ENCODE measurements around the gene RCE1.
"Not testable (repeated sequence)": the region's sequence is repeated elsewhere in the genome, so short reads cannot be mapped to it uniquely, and the experiment has no call there.

Gene RCE1, protein sequence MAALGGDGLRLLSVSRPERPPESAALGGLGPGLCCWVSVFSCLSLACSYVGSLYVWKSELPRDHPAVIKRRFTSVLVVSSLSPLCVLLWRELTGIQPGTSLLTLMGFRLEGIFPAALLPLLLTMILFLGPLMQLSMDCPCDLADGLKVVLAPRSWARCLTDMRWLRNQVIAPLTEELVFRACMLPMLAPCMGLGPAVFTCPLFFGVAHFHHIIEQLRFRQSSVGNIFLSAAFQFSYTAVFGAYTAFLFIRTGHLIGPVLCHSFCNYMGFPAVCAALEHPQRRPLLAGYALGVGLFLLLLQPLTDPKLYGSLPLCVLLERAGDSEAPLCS

DNA sequence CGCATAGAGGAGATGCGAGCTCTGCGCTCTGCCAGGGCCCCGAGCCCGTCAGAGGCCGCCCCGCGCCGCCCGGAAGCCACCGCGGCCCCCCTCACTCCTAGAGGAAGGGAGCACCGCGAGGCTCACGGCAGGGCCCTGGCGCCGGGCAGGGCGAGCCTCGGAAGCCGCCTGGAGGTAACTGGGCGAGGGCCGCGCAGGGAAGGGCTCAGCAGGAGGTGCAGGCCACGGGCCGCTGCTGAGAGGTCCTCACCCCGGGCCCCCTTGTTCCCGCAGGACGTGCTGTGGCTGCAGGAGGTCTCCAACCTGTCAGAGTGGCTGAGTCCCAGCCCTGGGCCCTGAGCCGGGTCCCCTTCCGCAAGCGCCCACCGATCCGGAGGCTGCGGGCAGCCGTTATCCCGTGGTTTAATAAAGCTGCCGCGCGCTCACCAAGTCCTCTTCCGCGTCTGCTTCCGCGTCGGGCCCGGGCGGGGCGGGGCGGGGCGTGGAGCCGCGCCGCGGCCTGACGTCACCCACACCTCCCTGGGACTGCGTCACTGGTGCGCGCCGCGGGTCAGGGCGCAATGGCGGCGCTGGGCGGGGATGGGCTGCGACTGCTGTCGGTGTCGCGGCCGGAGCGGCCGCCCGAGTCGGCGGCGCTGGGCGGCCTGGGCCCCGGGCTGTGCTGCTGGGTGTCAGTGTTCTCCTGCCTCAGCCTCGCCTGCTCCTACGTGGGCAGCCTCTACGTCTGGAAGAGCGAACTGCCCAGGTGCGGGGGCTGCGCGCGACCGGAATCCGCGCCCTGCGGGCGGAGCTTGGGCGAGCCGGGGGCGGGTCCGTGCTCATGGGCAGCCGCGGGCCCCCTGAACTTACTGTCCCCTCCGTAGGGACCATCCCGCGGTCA lies at the start of gene RCE1:
RCE1 (plus strand) TSS at position 546 of the 880 bp plus-strand sequence; CDS start at position 561, 15 bp downstream.
- peak; percentile 90 for DNase-seq (ENCODE audit: low spot score)

DNA sequence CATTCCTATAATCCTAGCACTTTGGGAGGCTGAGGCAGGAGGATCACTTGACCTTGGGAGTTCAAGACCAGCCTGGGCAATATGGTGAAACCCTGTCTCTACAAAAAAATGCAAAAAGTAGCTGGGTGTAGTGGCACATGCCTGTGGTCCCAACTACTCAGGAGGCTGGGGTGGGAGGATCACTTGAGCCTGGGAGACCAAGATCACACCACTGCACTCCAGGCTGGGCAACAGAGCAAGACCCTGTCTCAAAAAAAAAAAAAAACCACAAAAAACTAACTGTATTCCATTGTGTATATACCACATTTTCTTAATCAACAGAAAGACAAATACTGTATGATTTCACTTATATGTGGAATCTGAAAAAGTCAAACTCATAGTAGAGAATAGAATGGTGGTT lies 43.4 kb upstream of the RCE1 start:
- DNase-seq (ENCODE audit: low spot score), result not testable (repeated sequence)

DNA sequence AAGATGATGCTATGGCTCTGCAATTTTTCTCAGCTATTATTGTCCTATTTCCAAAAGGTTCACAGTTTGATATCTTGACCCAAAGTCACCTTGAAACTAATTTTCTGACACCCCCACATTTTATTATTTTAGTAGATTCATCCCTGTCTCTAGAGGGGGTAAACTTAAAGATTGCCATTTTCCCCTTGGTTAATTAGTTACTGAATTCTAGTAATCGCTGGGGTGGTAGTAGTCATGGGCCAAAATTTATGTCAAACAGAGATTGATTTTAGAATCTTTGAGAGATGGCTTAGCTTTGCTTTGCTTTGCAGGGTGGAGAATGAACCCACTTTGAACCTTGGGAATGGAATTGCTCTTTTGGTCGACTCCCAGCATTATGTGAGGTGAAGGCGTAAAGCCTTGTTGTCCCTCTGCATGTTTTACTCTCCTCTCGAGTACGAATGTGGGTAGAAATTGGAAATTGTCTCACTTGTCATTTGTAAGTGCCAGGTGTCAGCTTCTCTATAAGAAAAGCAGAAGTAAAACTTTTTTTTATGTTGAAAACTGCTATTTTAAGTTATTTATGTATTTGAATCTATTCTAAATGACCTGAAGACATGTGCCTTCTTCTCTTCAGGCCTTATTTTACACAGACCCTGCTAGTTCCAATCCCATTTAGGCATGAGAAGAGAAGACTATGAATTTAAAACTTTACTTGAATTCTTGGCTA lies 42.4 kb upstream of the RCE1 start:
- DNase-seq (ENCODE audit: low spot score), result no peak

DNA sequence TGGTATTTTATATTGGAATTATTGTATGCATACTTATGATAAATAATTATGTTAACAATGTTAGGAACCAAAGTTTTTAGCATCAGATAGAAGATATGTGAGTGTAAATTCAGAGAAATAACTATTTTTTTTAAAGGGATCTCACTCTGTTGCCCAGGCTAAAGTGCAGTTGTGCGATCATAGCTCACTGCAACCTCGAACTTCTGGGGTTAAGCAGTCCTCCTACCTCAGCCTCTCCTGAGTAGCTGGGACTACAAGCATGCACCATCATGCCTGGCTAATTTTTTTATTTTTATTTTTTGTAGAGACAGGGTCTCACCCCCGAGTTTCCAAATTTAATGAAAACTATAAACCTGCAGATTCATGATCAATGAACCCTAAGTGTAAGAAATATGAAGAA lies 33.6 kb upstream of the RCE1 start:
- no peak for DNase-seq (ENCODE audit: low spot score)

DNA sequence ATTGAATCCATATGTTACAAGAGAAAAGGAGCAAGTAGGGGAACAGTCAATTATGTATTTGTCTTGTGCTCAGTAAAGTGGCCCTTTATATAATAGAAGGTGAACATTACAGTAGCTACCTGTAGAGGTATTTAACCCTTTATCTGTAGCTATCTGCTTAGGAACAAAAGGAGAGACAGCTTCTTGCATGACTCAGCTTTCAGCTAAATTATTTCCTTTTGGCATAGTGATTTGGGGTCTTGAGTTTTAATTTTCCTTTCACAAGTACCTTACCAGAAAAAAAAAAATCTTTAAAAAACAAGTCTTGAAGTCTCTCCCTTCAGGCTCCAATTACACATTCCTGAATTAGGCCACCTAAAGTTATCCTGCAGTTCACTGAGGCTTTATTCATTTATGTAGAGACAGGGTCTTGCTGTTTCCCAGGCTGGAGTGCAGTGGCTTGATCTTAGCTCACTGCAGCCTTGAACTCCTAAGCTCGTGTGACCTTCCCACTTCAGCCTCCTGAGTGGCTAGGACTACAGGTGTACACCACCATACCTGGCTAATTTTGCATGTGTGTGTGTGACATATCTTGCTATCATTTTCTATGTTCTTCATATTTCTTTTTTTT lies 32.6 kb upstream of the RCE1 start:
- no peak for DNase-seq (ENCODE audit: low spot score)

DNA sequence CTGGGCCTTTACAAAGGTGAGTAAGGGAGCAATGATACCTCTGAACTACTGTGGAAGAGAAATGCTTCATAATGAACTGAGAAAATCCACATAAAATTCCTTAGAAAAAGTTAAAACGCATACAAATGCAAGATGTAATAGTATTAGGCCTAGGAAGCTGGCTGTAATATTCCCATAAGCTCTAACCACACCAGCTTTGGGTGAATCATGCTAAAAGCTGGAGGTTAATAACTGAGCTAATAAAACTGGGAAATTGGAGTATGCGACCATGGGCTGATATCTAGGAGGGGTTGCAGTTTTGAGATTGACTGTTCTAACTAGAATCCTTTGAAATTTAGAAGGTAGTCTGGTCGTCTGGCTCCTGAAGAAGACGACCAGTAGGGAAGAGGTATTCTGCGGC lies 28.6 kb upstream of the RCE1 start:
- DNase-seq (ENCODE audit: low spot score), result no peak

DNA sequence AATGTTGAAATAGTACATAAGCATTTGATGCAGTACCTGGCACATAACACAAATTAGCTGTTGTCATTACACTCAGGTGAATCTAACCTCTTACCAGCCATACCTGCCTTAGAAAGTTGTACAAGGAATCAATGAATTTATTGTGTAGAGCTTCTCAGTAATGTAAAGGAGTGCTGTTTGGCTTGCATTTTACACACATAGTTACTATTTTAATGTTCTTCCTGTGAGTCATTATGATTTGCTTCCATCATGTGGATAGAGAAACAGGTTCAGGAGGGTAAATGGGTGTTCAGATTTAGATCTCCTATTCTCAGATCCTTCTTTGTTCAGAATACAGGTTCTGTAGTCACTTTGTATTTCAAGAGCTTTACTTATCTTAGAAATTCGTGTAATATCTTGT lies 27.6 kb upstream of the RCE1 start:
- no peak for DNase-seq (ENCODE audit: low spot score)

DNA sequence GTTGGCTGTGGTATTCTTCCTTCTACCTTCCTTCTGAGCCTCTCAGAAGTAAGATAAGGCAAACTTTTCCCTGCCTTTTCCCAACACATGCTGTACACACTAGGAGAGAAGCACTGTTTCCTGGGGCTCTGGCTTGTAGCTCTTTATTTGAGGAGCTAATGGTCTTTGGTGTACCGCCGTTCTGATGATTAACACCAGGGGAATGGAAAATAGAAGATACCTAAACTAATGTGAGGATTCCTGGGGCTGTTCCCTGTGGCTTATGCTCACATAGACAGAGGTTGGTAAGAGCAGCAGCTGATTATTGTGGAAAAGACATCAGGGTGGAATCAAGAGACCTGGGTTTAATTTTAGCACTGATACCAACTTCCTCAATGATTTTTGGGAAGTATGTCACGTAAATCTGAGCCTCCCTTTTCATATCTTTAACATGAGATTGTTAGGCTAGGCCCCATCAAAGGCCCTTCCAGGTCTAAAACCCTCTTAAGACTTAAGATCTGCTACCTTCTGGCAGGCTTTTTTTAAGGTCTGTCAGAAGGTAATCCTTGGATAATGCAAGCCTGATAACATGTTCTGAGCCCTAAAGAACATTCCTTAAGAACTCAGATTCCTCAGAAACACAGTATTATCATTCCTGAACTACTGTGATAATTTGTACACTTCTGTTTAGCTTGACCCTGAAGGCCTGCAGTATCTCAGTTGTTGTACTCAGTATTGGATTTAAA lies 24.8 kb upstream of the RCE1 start:
- no peak for DNase-seq (ENCODE audit: low spot score)

DNA sequence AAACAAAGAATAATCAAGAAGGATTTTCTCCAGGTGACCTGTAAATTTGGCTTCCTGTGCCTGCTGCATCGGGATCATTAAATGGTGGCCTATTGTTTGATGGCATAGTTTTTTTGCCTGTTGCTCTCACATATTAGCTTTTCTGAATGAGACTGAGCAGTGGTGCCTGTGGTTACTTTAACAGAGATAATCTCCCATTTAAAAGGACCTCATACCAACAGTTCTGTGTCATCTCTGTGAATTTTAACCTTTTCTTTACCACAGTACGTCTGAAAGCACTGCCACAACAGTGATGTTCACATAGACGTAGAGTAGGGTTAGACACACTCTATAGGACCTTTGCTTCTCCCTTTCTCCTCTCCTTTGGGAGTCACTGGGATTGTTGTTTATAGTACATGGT lies 22.9 kb upstream of the RCE1 start:
- no peak for DNase-seq (ENCODE audit: low spot score)

DNA sequence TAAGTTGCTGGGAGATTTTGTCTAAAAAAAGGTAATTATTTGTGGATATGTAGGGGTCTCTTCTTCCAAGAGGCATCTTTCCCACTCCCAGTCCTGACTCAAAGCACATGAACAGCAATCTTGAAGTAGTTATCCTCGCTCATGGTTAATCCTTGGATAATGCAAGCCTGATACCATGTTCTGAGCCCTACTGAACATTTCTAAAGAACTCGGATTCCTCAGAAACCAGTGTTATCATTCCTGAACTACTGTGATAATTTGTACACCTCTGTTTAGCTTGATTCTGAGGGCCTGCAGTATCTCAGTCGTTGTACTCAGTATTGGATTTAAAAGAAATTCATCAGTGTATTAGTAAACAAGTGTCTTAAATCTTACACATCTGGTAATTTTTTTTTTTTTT lies 22.3 kb upstream of the RCE1 start:
- no peak for DNase-seq (ENCODE audit: low spot score)

DNA sequence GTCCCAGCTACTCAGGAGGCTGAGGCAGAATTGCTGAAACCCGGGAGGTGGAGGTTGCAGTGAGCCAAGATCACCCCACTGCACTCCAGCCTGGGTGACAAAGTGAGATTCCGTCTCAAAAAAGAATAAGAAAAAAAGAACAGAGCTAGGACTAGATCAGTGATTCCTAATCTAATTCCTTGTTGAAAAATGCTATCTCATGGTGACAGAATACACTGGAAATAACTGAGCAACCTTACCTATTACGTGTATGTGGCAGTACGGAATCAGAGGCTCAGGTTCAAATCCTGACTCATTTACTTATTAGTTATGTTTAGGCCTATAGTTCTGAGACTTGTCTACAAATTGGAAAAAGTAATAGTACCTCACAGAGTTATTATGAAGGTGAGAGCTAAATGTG lies 19.5 kb upstream of the RCE1 start:
- DNase-seq (ENCODE audit: low spot score), result no peak

DNA sequence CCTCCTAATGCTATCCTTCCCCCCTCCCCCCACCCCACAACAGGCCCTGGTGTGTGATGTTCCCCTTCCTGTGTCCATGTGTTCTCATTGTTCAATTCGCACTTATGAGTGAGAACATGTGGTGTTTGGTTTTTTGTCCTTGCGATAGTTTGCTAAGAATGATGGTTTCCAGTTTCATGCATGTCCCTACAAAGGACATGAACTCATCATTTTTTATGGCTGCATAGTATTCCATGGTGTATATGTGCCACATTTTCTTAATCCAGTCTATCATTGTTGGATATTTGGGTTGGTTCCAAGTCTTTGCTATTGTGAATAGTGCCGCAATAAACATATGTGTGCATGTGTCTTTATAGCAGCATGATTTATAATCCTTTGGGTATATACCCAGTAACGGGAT lies 18.7 kb upstream of the RCE1 start:
- not testable (repeated sequence) for DNase-seq (ENCODE audit: low spot score)

DNA sequence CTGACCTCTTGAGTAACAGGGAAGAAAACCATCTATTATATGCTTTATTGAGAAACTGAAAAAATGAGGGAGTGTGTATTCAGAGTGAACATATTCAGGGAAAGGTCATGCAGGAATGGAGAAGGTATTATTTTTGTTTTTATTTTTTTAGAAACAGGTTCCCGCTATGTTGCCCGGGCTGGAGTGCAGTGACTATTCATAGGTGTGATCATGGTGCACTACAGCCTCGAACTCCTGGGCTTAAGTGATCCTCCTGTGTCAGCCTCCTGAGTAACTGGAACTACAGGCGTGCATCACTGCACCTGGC lies 8.7 kb upstream of the RCE1 start:
- no peak for DNase-seq (ENCODE audit: low spot score)

DNA sequence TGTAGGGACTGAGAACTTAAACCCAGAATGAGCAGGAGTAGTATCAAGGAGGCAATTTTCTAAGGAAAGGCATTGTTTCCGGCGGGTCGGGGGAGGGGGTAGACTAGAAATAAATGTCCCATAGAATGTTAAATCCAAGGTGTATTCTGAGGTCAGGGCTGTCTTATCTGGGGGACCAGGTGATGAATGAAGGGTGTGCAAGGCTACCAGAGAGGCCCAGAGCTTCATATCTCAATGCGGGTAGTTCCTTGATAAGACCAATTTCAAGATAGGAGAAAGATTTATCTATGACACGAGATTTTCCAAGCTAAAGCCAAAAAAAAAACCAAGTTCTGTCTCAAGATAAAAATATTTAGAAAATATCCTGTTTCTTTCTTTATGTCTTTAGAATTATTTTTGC lies 8.3 kb upstream of the RCE1 start:
- no peak for DNase-seq (ENCODE audit: low spot score)

DNA sequence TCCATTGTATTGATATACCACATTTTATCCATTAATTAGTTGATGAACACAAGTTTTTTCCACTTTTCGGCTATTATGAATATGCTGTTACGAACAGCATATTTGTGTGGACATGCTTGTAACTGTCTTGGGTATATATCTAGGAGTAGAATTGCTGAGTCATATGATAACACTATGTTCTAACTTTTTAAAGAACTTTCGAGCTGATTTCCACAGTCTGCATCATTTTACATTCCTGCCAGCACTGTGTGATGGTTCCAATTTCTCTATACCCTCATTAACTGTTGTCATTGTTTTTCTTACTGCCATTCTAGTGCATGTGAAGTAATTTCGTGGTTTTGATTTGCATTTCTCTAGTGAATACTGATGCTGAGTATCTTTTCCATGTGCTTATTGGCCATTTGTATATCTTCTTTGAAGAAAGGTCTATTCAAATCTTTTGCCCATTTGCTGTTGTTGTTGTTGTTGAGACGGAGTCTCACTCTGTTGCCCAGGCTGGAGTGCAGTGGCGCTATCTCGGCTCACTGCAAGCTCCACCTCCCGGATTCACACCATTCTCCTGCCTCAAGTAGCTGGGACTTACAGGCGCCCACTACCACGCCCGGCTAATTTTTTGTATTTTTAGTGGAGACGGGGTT lies 7.4 kb upstream of the RCE1 start:
- DNase-seq (ENCODE audit: low spot score), result no peak

DNA sequence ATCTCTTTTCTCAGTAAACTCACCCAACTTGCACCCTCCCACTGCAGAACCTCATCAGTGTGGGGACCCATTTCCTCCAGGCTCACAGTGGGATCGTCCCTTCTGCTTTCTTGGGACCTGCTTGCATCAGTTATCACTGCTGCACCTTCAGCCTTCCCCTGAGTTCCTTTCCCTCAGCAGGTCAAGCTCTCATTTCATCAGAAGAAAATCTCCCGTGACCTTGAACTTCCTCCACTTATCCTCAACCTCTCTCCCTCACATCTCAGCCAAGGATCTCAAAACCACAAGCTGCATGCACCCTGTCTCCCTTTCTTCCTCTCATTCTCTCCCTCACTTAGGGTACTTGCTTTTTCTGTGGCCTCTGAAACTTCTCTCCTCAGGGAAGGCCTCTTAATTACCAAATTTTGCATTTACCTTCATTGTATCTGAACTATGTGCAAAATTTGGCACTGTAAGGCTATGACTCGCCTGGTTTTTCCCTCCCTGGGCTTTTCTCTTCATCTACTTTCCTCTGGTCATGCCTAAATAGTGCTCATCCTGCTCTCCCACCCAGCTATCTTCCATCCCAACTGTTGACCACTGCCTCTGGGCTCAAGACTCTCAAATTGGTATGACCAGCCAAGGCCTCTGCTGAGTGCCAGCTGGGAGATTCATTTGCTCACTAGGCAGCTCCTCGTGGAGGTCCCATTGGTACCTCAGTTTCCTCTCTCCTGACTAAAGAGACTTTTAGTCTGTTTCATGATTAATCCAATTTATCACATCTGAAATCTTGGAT lies 2.7 kb upstream of the RCE1 start:
- no peak for DNase-seq (ENCODE audit: low spot score)

DNA sequence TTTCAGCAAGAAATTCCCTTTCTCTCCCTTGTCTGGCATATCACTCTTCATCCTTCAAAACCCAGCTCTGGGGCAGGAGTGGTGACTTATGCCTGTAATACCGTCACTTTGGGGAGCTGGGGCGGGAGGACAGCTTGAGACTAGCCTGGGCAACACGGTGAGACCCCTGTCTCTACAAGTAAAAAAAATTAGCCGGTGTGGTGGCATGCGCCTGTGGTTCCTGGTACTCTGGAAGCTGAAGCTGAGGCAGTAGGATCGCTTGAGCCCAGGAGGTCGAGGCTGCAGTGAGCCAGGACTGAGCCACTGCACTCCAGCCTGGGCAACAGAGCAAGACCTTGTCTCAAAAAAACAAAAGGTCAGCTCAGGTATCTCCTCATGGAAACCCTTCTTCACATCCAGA lies 1.4 kb upstream of the RCE1 start:
- DNase-seq (ENCODE audit: low spot score), result no peak

DNA sequence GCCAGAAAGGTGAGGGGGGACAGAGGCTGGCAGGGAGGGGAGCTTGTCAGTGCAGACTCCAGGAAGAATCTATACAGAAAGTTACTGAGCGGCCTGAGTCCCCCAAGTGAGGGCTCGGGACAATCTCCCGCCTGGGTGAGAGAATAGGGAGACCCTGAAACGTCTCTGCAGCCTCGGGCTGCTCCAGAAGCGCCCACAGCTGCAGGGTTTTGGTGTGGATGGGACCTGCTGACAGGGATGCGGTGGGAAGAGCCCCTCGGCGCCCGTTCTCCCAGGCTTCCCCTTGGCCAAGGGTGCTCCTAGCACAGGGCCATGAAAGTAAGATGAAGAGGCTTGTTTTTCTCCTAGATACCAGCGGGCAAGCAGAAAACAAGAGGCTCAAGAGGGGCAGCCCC lies 743 bp upstream of the RCE1 start:
- no peak for DNase-seq (ENCODE audit: low spot score)

DNA sequence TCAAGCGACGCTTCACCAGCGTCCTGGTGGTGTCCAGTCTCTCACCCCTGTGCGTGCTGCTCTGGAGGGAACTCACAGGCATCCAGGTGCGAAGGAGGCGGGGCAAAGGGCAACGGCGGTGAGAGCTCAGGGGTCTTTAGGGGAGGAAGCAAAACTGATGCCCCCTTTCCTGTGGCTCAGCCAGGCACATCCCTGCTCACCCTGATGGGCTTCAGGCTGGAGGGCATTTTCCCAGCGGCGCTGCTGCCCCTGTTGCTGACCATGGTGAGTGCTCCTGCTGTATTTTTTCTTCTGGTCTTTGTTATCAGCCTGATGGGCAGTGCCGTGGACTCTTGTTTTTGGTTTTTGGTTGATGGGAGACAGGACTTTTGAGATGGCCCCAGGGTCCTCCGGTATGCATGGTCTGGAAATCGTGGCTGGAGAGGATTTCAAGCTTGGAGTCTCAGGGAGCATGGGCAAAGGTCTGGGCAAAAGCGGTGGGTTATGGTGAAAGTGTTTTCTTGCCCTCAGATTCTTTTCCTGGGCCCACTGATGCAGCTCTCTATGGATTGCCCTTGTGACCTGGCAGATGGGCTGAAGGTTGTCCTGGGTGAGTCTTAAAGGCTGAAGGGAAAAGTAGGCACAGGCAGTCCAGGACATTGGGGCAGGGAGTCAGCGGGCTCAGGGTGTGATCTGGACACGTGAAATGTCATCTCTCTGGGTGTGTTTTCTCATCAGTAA lies 695 bp downstream of the RCE1 start:
- DNase-seq (ENCODE audit: low spot score), result no peak
